ENCODE data around the gene ATP5F1D.

ATP5F1D gene

GRCh38 chr19:1222394-1222793 is 19.2 kb upstream of the ATP5F1D start:
- DNase-seq (ENCODE audit: low read depth): no peak
- peak; percentile 20 for TF ChIP-seq CTCF (IDR thresholded peaks at IDR 0.05; ENCODE audit: insufficient read depth, low read depth, low read length, missing control alignments)
- H3K4me3 ChIP-seq (ENCODE audit: low read depth, low read length): no peak overlapping the region

GRCh38 chr19:1223018-1223855 is 18.3 kb upstream of the ATP5F1D start:
- peak; percentile 56 for TF ChIP-seq CTCF (IDR thresholded peaks at IDR 0.05; ENCODE audit: insufficient read depth, low read depth, low read length, missing control alignments)
- peak; percentile 68 for DNase-seq (ENCODE audit: low read depth)
- no peak overlapping the region for H3K4me3 ChIP-seq (ENCODE audit: low read depth, low read length)

- no peak for TF ChIP-seq CTCF (IDR thresholded peaks at IDR 0.05; ENCODE audit: insufficient read depth, low read depth, low read length, missing control alignments)
- H3K4me3 ChIP-seq (ENCODE audit: low read depth, low read length): no peak overlapping the region
- no peak for DNase-seq (ENCODE audit: low read depth)
Observed at GRCh38 chr19:1224047-1224825, 17.3 kb upstream of the ATP5F1D start.

- DNase-seq (ENCODE audit: low read depth): no peak
- TF ChIP-seq CTCF (IDR thresholded peaks at IDR 0.05; ENCODE audit: insufficient read depth, low read depth, low read length, missing control alignments): no peak
- no peak overlapping the region for H3K4me3 ChIP-seq (ENCODE audit: low read depth, low read length)
Observed at GRCh38 chr19:1224847-1225246, 16.7 kb upstream of the ATP5F1D start.

GRCh38 chr19:1225440-1226226 is 15.9 kb upstream of the ATP5F1D start:
- DNase-seq (ENCODE audit: low read depth): no peak
- H3K4me3 ChIP-seq (ENCODE audit: low read depth, low read length): no peak overlapping the region
- no peak for TF ChIP-seq CTCF (IDR thresholded peaks at IDR 0.05; ENCODE audit: insufficient read depth, low read depth, low read length, missing control alignments)

GRCh38 chr19:1226227-1226518 is 15.4 kb upstream of the ATP5F1D start:
- TF ChIP-seq CTCF (IDR thresholded peaks at IDR 0.05; ENCODE audit: insufficient read depth, low read depth, low read length, missing control alignments): no peak
- DNase-seq (ENCODE audit: low read depth): no peak
- H3K4me3 ChIP-seq (ENCODE audit: low read depth, low read length): no peak overlapping the region
